ENCODE measurements around the gene CABCOCO1. TPM values are rescaled to one million over a fixed set of nuclear protein-coding genes. Genes with fewer than 3 reads are reported as not detected.
A peak's percentile ranks its signal among the peaks of the same experiment; 100 is the strongest.

Gene CABCOCO1
- total RNA-seq, 2 donors from 2014 or later: not detected

DNA sequence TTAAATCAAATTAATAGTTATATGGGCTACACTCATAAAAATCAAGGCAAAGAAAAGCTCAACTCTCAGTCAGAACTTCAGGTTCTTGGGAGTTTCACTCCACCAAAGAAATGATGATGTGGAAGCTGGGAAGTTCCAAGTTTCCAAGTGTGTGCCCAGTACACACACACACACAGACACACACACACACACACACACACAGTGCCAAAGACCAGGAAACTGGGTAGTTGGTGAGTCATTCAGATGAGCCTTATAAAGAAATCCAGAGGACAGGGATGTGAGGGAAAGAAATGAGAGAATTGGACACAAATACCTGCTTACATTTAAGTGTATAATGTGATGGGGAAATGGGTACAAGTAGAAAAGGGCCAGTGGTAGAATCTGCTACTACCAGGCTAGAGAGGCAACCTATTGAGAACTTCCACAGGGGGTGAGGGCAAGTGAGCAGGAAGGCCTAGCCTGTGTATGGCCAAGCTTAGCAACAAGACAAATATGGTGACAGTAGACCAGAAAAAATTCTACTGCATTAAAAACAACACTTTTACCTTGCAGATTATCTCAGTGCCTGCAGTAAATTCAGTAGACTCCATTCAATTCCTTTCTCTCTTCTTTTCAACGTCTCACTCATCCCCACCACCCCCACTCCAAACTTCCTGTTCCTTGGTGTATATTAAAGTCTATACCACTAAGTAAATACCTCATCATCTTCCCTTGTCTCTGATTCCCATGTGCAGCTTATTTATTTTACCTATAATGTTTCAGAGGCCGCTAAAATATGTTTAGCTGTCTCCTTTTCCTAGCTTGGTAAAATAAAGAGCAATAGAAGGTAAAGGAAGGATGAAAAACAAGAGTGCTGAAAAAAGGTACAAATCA is 95.0 kb downstream of the CABCOCO1 start:
- ATAC-seq (no peak), DNase-seq (no peak)
- Mint-ChIP-seq H3K4me1 (no peaks in the 10 kb centered on the region), H3K27me3 (no peaks in the 10 kb centered on the region), H3K36me3 (ENCODE audit: low read depth) (no peaks in the 10 kb centered on the region), H3K27ac (no peak overlapping the region), H3K4me3 (no peak overlapping the region)
- H3K9me3 ChIP-seq (ENCODE audit: control insufficient read depth, low read length, poor library complexity, severe bottlenecking): no peaks in the 10 kb centered on the region

DNA sequence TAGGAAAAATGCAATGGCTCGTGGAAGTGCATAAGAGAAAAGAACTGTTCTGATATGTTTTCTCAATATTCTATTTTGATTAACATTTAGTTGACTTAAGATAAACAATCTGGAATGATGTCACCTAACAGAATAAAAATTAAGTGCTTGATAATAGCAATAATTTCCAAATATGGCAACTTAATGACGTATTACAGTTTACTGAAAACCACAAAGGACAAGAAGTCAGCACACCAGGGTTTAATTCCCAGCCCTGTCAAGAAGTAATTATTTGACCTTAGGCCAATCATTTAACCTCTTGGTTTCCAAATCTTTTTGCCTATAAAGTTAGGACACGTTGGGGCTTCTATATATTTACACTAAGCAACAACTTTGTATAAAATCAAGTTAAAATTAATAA is 95.7 kb downstream of the CABCOCO1 start:
- no peaks in the 10 kb centered on the region for H3K9me3 ChIP-seq (ENCODE audit: control insufficient read depth, low read length, poor library complexity, severe bottlenecking)
- Mint-ChIP-seq H3K27ac (no peak overlapping the region), H3K36me3 (ENCODE audit: low read depth) (no peaks in the 10 kb centered on the region)

DNA sequence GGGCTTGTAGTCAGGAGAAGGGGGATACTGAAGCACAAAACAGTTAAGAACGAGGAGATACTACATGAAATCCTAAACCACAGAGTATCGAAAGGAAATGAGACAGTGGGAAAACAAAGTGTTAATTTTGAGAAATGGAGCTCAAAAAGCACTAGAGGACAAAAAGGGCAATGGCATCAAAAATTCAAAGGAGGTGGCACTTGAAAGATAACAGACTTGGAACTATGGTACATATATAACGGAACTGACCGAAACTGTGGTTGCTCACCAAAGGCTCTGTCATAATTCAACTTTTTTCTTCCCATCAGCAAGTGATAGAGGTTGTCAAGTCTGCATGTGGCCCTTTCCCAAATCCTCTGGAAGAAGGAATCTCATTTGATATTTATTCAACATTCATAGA is 97.0 kb downstream of the CABCOCO1 start:
- no peaks in the 10 kb centered on the region for H3K9me3 ChIP-seq (ENCODE audit: control insufficient read depth, low read length, poor library complexity, severe bottlenecking)
- ATAC-seq (no peak), DNase-seq (no peak)
- Mint-ChIP-seq H3K27ac (no peak overlapping the region), H3K27me3 (no peaks in the 10 kb centered on the region), H3K36me3 (ENCODE audit: low read depth) (no peaks in the 10 kb centered on the region), H3K4me1 (no peaks in the 10 kb centered on the region), H3K4me3 (no peak overlapping the region)

More for the DNA sequence above, 95.7 kb downstream of the CABCOCO1 start:
- DNase-seq (no peak), ATAC-seq (no peak)
- no peaks in the 10 kb centered on the region for H3K27me3 Mint-ChIP-seq
- H3K4me1 Mint-ChIP-seq: no peaks in the 10 kb centered on the region
- H3K4me3 Mint-ChIP-seq: no peak overlapping the region

DNA sequence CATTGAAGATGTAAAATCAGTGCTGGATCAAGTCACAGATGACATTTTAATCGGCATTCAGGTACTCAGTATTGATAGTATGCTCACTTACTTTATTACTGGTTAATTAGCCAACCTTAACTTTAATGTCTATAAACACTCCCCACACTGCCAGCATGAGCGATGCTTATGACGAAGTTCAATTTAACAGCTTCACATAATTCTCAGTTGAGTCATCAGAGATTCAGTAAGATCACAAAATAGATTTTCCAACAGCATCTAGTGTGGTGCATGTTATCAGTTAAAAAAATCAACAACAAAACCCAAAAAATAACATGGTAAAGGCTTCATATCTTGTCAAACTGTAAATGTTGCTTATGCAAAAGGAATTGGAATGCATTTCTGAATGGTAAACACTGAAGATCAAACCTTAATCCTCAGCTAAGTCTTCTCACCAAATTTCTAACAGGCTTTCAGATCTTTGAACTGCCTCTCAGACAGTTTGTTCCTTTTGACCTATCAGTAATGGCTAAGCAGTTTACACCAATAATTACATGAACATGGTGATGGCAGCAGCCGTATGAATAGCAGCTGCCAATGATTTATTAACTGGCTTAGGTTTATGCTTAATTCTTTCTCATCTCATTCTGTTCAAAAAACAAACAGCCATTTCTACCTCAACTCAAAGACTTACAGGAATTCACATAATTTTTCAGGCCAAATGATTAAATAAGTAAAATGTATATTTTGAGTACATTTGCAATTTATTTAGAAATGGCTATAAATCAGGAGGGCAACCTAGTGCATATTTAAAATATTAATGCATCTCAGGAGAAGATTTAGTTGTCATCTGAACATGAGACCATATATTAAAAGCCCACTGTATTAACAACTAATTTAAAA is 98.5 kb downstream of the CABCOCO1 start:
- DNase-seq (no peak), ATAC-seq (no peak)
- H3K4me3 Mint-ChIP-seq: no peak overlapping the region
- no peak overlapping the region for H3K27ac Mint-ChIP-seq
- H3K9me3 ChIP-seq (ENCODE audit: control insufficient read depth, low read length, poor library complexity, severe bottlenecking): no peaks in the 10 kb centered on the region
- peaks cover 6% of the 10 kb centered on the region for H3K4me1 Mint-ChIP-seq
- no peaks in the 10 kb centered on the region for H3K36me3 Mint-ChIP-seq (ENCODE audit: low read depth)
- H3K27me3 Mint-ChIP-seq: no peaks in the 10 kb centered on the region

DNA sequence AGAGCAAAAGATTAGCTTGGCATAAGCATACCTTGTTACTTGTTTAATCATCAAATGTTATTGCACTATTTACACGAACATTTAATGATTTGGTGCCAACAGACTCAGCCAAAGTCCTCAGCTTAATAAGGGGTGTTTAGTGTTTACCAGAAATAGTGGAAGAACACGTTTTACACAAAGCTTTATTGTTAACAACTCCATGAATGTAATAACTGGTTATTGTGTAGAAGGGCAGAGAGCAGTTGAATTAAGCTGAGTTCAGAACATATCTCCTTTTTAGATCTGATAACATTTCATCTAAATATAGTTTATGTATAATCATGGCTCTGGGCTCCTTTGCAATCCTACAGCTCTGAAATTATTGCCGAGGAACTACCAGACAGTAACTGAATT is 99.1 kb downstream of the CABCOCO1 start:
- H3K36me3 Mint-ChIP-seq (ENCODE audit: low read depth): no peaks in the 10 kb centered on the region
- no peak for DNase-seq
- peaks cover 6% of the 10 kb centered on the region for H3K4me1 Mint-ChIP-seq
- no peak overlapping the region for H3K4me3 Mint-ChIP-seq
- H3K27me3 Mint-ChIP-seq: no peaks in the 10 kb centered on the region
- H3K27ac Mint-ChIP-seq: no peak overlapping the region
- no peaks in the 10 kb centered on the region for H3K9me3 ChIP-seq (ENCODE audit: control insufficient read depth, low read length, poor library complexity, severe bottlenecking)
- no peak for ATAC-seq

DNA sequence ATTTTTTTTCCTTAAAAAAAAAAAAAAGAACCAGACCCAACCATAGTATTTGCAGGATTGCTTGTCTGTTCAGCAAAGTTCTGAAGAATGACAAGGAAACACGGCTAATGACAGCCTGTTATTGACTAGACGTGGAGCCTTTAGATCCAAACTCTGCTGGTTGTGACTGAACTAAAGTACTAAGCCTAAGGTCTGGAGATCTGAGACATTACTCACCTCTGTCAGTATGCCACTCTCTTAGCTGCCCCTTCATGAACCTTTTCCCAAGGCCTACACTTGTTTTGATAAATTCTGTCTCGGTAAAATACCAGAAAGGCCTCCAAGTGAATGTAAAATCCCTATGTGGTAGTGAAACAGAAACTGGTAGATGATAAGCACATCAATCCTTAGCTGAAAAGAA is 101.0 kb downstream of the CABCOCO1 start:
- Mint-ChIP-seq H3K36me3 (ENCODE audit: low read depth) (no peaks in the 10 kb centered on the region), H3K27ac (no peak overlapping the region), H3K4me1 (peaks cover 6% of the 10 kb centered on the region), H3K27me3 (no peaks in the 10 kb centered on the region), H3K4me3 (no peak overlapping the region)
- DNase-seq: no peak
- ATAC-seq: no peak
- no peaks in the 10 kb centered on the region for H3K9me3 ChIP-seq (ENCODE audit: control insufficient read depth, low read length, poor library complexity, severe bottlenecking)

DNA sequence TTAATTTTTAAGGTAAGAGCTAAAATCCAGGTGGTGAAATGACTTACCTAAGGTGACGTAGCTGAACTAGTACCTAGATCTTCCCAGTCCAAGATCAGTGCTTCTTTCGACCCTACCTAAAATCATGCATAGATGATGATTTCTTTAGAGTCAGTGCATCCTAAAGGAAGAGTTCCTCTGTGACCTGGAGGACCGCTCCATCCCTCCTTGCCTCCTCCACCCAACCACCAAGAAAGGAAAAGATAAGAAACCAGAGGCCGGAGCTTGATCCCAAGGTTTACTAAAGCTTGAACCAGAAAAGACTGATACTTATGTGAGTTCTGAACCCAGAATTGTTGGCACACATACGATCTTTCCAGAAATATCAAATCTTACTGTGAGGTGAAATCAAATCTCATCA is 101.8 kb downstream of the CABCOCO1 start:
- DNase-seq (no peak), ATAC-seq (no peak)
- Mint-ChIP-seq H3K36me3 (ENCODE audit: low read depth) (no peaks in the 10 kb centered on the region), H3K27me3 (no peaks in the 10 kb centered on the region), H3K4me3 (no peak overlapping the region), H3K4me1 (peaks cover 6% of the 10 kb centered on the region), H3K27ac (peak overlapping the region; percentile 6)
- no peaks in the 10 kb centered on the region for H3K9me3 ChIP-seq (ENCODE audit: control insufficient read depth, low read length, poor library complexity, severe bottlenecking)

DNA sequence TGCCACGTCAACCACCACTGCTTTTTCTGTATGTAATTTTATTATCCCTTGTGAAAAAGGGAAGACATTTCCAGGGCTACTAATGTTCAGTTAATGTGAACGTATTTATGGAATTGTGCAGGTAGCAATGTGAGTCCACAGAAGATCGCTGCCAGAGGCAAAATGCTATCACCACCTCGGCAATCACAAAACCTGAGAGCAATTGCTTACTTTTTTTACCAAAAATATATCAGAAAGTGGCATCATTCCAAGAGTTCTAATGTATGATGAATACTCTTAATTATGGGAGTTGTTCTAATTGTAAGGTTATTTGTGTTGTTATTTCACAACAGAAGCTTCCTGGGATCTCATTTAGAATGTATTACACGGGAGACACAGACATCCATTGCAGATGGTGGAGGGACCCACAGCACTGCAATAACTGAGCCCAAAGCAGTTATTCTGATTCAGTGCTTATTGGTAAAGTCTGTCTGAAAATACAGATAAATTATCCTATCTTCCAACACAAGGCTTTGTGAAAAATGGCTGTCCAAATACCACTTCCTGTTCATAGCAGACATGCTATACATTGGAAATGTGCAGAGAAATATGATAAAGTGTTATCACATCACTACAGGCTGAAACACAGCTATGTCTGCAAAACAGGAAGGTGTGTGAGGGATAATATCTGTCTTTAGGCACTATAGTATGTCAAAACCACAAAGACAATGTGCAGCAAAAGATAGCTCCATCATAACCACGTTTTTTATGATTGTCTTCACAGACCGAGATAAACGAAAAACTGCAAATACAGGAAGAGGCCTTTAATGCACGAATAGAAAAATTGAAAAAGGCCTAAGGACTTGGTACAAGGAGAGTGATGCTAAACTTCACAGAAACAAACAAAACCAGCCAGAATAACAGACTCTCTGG is 102.7 kb downstream of the CABCOCO1 start:
- H3K9me3 ChIP-seq (ENCODE audit: control insufficient read depth, low read length, poor library complexity, severe bottlenecking): no peaks in the 10 kb centered on the region
- peak; percentile 63 for ATAC-seq
- no peak for DNase-seq
- peaks cover 6% of the 10 kb centered on the region for H3K4me1 Mint-ChIP-seq
- H3K4me3 Mint-ChIP-seq: peak overlapping the region; percentile 49
- no peaks in the 10 kb centered on the region for H3K27me3 Mint-ChIP-seq
- H3K36me3 Mint-ChIP-seq (ENCODE audit: low read depth): no peaks in the 10 kb centered on the region
- peak overlapping the region; percentile 46 for H3K27ac Mint-ChIP-seq

DNA sequence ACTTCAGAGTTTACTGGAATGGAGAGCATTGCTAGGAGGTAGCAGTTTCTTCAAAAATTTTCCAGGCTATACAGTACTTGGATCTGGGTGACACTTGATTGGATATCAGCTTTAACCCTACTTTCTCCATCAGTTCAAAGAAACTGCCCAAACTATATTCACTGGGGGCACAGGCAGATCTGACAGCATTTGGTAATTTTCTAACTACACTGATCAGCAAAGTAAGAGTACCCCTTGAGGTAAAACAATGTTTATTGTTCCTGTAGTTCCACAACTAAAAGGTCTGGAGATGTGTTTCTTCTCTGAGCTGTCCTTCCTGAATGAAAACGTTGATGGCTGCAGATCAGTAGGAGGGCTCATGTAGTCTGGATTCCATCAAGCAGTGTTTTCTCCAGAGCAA is 104.2 kb downstream of the CABCOCO1 start:
- ATAC-seq (no peak), DNase-seq (no peak)
- H3K9me3 ChIP-seq (ENCODE audit: control insufficient read depth, low read length, poor library complexity, severe bottlenecking): no peaks in the 10 kb centered on the region
- Mint-ChIP-seq H3K36me3 (ENCODE audit: low read depth) (peaks cover 2% of the 10 kb centered on the region), H3K4me3 (no peak overlapping the region), H3K4me1 (peaks cover 6% of the 10 kb centered on the region), H3K27ac (no peak overlapping the region), H3K27me3 (no peaks in the 10 kb centered on the region)

DNA sequence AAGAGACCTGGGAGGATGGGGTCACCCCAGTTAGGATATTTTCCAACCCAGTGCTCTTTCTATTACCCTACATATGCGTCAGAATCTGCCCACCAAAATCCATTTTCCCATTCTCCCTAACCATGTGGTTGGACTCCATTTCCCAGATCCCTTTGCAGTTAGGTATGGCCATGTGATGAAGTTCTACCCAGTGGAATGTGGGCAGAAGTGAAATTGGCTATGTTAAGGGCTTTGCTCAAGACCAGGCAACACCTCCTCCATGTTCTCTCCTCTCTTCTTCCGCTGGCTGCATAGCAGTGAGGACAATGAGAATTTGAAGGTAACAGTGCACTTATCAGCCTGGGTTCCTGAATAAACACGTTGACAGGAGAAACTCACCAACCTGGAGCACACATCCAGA is 111.3 kb downstream of the CABCOCO1 start:
- no peak for ATAC-seq
- H3K4me1 Mint-ChIP-seq: no peaks in the 10 kb centered on the region

DNA sequence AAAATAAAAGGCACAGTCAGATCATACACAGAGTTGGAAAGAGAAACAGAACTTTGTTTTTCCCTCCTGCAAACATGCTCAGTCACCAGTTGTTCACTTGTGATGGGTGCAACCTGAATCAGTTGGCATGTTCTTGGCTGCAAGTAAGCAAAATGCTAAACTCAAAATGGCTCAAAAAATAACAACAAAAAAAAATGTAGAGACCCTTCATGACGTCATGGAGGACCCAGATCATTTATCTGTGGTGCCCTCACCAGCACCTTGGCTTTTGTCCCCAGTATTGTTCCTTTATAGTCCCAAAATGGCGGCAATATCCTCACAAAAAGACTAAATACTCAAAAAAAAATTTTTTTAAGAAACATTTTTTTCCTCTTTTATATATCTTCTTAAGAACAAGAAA is 112.4 kb downstream of the CABCOCO1 start:
- H3K4me3 Mint-ChIP-seq: no peak overlapping the region
- DNase-seq (no peak), ATAC-seq (no peak)
- no peak overlapping the region for H3K27ac Mint-ChIP-seq
- peaks cover 3% of the 10 kb centered on the region for H3K36me3 Mint-ChIP-seq (ENCODE audit: low read depth)
- H3K9me3 ChIP-seq (ENCODE audit: control insufficient read depth, low read length, poor library complexity, severe bottlenecking): no peaks in the 10 kb centered on the region
- no peaks in the 10 kb centered on the region for H3K27me3 Mint-ChIP-seq
- H3K4me1 Mint-ChIP-seq: peaks cover 3% of the 10 kb centered on the region

More for the DNA sequence above, 111.3 kb downstream of the CABCOCO1 start:
- H3K27me3 Mint-ChIP-seq: no peaks in the 10 kb centered on the region
- H3K27ac Mint-ChIP-seq: no peak overlapping the region
- H3K4me3 Mint-ChIP-seq: no peak overlapping the region
- no peaks in the 10 kb centered on the region for H3K9me3 ChIP-seq (ENCODE audit: control insufficient read depth, low read length, poor library complexity, severe bottlenecking)
- DNase-seq: no peak
- peaks cover 3% of the 10 kb centered on the region for H3K36me3 Mint-ChIP-seq (ENCODE audit: low read depth)

DNA sequence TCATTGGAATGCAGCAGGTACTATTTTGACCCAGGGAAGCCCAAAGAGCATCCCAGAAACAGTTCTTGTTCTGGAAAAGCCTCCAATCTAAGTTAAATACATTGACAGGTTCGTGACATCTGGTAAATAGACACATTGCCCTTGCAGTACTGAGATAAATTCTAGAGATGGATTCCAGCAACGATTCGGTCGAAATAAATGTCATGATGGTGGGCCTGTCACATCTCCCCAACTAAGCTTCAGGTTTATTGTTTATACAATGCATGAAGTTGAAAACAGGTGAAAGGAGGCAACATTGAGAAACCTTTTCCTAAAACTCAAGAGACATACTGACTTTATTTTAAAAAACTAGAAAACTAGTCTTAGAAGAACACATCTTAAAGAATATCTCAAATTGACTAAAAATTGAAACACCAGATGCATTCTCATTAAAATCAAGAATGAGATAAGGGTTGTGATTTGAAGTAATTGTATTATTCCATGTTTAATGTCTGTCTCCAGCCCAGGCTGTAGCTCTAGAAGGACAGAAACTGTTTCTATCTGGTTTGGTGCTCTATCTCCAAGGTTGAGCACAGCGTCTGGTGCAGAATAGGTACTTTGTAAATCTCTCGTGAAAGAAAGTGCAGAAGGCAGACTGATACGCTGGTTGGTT is 114.0 kb downstream of the CABCOCO1 start:
- H3K27me3 Mint-ChIP-seq: no peaks in the 10 kb centered on the region

More for the DNA sequence above, 114.0 kb downstream of the CABCOCO1 start:
- no peak for DNase-seq
- Mint-ChIP-seq H3K36me3 (ENCODE audit: low read depth) (peaks cover 2% of the 10 kb centered on the region), H3K27ac (no peak overlapping the region), H3K4me1 (peaks cover 3% of the 10 kb centered on the region), H3K4me3 (no peak overlapping the region)
- no peaks in the 10 kb centered on the region for H3K9me3 ChIP-seq (ENCODE audit: control insufficient read depth, low read length, poor library complexity, severe bottlenecking)
- ATAC-seq: no peak

Measured in T-helper 17 cell (primary cell).